ENCODE measurements around the gene SHF.
A peak's percentile ranks its signal among the peaks of the same experiment; 100 is the strongest.

SHF gene

GRCh38 chr15:45134682-45135604 is 52.8 kb downstream of the SHF start:
- Mint-ChIP-seq H3K4me1 (ENCODE audit: low read depth) (peaks cover 11% of the 10 kb centered on the region), H3K36me3 (ENCODE audit: low read depth) (no peaks in the 10 kb centered on the region), H3K27me3 (ENCODE audit: low read depth) (peaks cover 57% of the 10 kb centered on the region), H3K27ac (no peak overlapping the region), H3K4me3 (peak overlapping the region; percentile 41), H3K9me3 (no peaks in the 10 kb centered on the region)

GRCh38 chr15:45134046-45134445 is 53.7 kb downstream of the SHF start:
- no peaks in the 10 kb centered on the region for H3K36me3 Mint-ChIP-seq (ENCODE audit: low read depth)
- no peak overlapping the region for H3K27ac Mint-ChIP-seq
- H3K4me1 Mint-ChIP-seq (ENCODE audit: low read depth), result peaks cover 11% of the 10 kb centered on the region
- no peaks in the 10 kb centered on the region for H3K9me3 Mint-ChIP-seq
- H3K27me3 Mint-ChIP-seq (ENCODE audit: low read depth), result peaks cover 58% of the 10 kb centered on the region
- no peak overlapping the region for H3K4me3 Mint-ChIP-seq

- no peaks in the 10 kb centered on the region for H3K36me3 Mint-ChIP-seq (ENCODE audit: low read depth)
- no peak overlapping the region for H3K4me3 Mint-ChIP-seq
- H3K27me3 Mint-ChIP-seq (ENCODE audit: low read depth), result peaks cover 63% of the 10 kb centered on the region
- H3K9me3 Mint-ChIP-seq, result no peaks in the 10 kb centered on the region
- no peak overlapping the region for H3K27ac Mint-ChIP-seq
- H3K4me1 Mint-ChIP-seq (ENCODE audit: low read depth), result peaks cover 11% of the 10 kb centered on the region
Observed at GRCh38 chr15:45133561-45133920, 54.2 kb downstream of the SHF start.

GRCh38 chr15:45132844-45133560 is 54.8 kb downstream of the SHF start:
- peaks cover 68% of the 10 kb centered on the region for H3K27me3 Mint-ChIP-seq (ENCODE audit: low read depth)
- H3K9me3 Mint-ChIP-seq, result no peaks in the 10 kb centered on the region
- no peaks in the 10 kb centered on the region for H3K36me3 Mint-ChIP-seq (ENCODE audit: low read depth)
- H3K4me1 Mint-ChIP-seq (ENCODE audit: low read depth), result peaks cover 11% of the 10 kb centered on the region
- no peak overlapping the region for H3K4me3 Mint-ChIP-seq
- no peak overlapping the region for H3K27ac Mint-ChIP-seq

- H3K27ac Mint-ChIP-seq, result no peak overlapping the region
- H3K9me3 Mint-ChIP-seq, result no peaks in the 10 kb centered on the region
- H3K27me3 Mint-ChIP-seq (ENCODE audit: low read depth), result peaks cover 71% of the 10 kb centered on the region
- H3K4me3 Mint-ChIP-seq, result no peak overlapping the region
- no peaks in the 10 kb centered on the region for H3K36me3 Mint-ChIP-seq (ENCODE audit: low read depth)
- peaks cover 11% of the 10 kb centered on the region for H3K4me1 Mint-ChIP-seq (ENCODE audit: low read depth)
Observed at GRCh38 chr15:45131510-45131909, 56.3 kb downstream of the SHF start.

- Mint-ChIP-seq H3K36me3 (ENCODE audit: low read depth) (no peaks in the 10 kb centered on the region), H3K9me3 (no peaks in the 10 kb centered on the region), H3K4me1 (ENCODE audit: low read depth) (peaks cover 6% of the 10 kb centered on the region), H3K4me3 (no peak overlapping the region), H3K27me3 (ENCODE audit: low read depth) (peaks cover 76% of the 10 kb centered on the region), H3K27ac (no peak overlapping the region)
Observed at GRCh38 chr15:45130291-45131000, 57.3 kb downstream of the SHF start.

GRCh38 chr15:45129651-45130129 is 58.1 kb downstream of the SHF start, which contains the start of the genes DUOX1 and DUOXA1:
Gene DUOX1 (plus strand): TSS chr15:45129994. CDS start chr15:45131967, 1,973 bp downstream.
Gene DUOXA1 (minus strand): TSS chr15:45129879. CDS start chr15:45123014, 6,865 bp downstream.
- Mint-ChIP-seq H3K27me3 (ENCODE audit: low read depth) (peaks cover 80% of the 10 kb centered on the region), H3K4me3 (no peak within 1 kb of the TSS), H3K27ac (no peak within 1 kb of the TSS)

GRCh38 chr15:45128971-45129639 is 58.7 kb downstream of the SHF start:
- H3K27ac Mint-ChIP-seq, result no peak overlapping the region
- no peak overlapping the region for H3K4me3 Mint-ChIP-seq
- no peaks in the 10 kb centered on the region for H3K9me3 Mint-ChIP-seq
- peaks cover 75% of the 10 kb centered on the region for H3K27me3 Mint-ChIP-seq (ENCODE audit: low read depth)
- no peaks in the 10 kb centered on the region for H3K36me3 Mint-ChIP-seq (ENCODE audit: low read depth)
- no peaks in the 10 kb centered on the region for H3K4me1 Mint-ChIP-seq (ENCODE audit: low read depth)

More at GRCh38 chr15:45129651-45130129, 58.1 kb downstream of the SHF start, which contains the start of the genes DUOX1 and DUOXA1:
- H3K4me1 Mint-ChIP-seq (ENCODE audit: low read depth), result peaks cover 3% of the 10 kb centered on the region
- H3K9me3 Mint-ChIP-seq, result no peaks in the 10 kb centered on the region
- no peaks in the 10 kb centered on the region for H3K36me3 Mint-ChIP-seq (ENCODE audit: low read depth)

GRCh38 chr15:45126535-45127158 is 61.1 kb downstream of the SHF start:
- no peaks in the 10 kb centered on the region for H3K36me3 Mint-ChIP-seq (ENCODE audit: low read depth)
- peaks cover 60% of the 10 kb centered on the region for H3K27me3 Mint-ChIP-seq (ENCODE audit: low read depth)
- no peaks in the 10 kb centered on the region for H3K9me3 Mint-ChIP-seq

GRCh38 chr15:45123397-45123796 is 64.4 kb downstream of the SHF start:
- Mint-ChIP-seq H3K4me1 (ENCODE audit: low read depth) (peaks cover under 1% of the 10 kb centered on the region), H3K4me3 (no peak overlapping the region), H3K9me3 (no peaks in the 10 kb centered on the region), H3K36me3 (ENCODE audit: low read depth) (no peaks in the 10 kb centered on the region), H3K27me3 (ENCODE audit: low read depth) (peaks cover 40% of the 10 kb centered on the region), H3K27ac (no peak overlapping the region)

More at GRCh38 chr15:45126535-45127158, 61.1 kb downstream of the SHF start:
- Mint-ChIP-seq H3K4me3 (no peak overlapping the region), H3K4me1 (ENCODE audit: low read depth) (no peaks in the 10 kb centered on the region), H3K27ac (no peak overlapping the region)

GRCh38 chr15:45122719-45123118 is 65.0 kb downstream of the SHF start:
- Mint-ChIP-seq H3K4me1 (ENCODE audit: low read depth) (peaks cover 5% of the 10 kb centered on the region), H3K36me3 (ENCODE audit: low read depth) (peaks cover 1% of the 10 kb centered on the region), H3K27me3 (ENCODE audit: low read depth) (peaks cover 40% of the 10 kb centered on the region), H3K27ac (no peak overlapping the region), H3K9me3 (no peaks in the 10 kb centered on the region), H3K4me3 (no peak overlapping the region)

- H3K4me3 Mint-ChIP-seq, result no peak overlapping the region
Observed at GRCh38 chr15:45121706-45122417, 65.9 kb downstream of the SHF start.

GRCh38 chr15:45121020-45121419 is 66.7 kb downstream of the SHF start:
- H3K4me1 Mint-ChIP-seq (ENCODE audit: low read depth), result peaks cover 9% of the 10 kb centered on the region
- H3K27ac Mint-ChIP-seq, result no peak overlapping the region
- H3K27me3 Mint-ChIP-seq (ENCODE audit: low read depth), result peaks cover 46% of the 10 kb centered on the region
- peaks cover 1% of the 10 kb centered on the region for H3K36me3 Mint-ChIP-seq (ENCODE audit: low read depth)
- no peak overlapping the region for H3K4me3 Mint-ChIP-seq
- H3K9me3 Mint-ChIP-seq, result no peaks in the 10 kb centered on the region

More at GRCh38 chr15:45121706-45122417, 65.9 kb downstream of the SHF start:
- Mint-ChIP-seq H3K4me1 (ENCODE audit: low read depth) (peaks cover 9% of the 10 kb centered on the region), H3K36me3 (ENCODE audit: low read depth) (peaks cover 1% of the 10 kb centered on the region), H3K27me3 (ENCODE audit: low read depth) (peaks cover 44% of the 10 kb centered on the region), H3K27ac (no peak overlapping the region), H3K9me3 (no peaks in the 10 kb centered on the region)

Data from T-helper 1 cell treated with Interleukin-12 subunit alpha and Interleukin-12 subunit beta and Interleukin-4 antibody, amounts not matched to agents 30 μg/mL and 1 μg/mL, for 36 hours (primary cell).